ENCODE measurements around the gene MMP11. TPM values are rescaled to one million over a fixed set of nuclear protein-coding genes. Genes with fewer than 3 reads are reported as not detected.

MMP11 gene
- total and polyA plus RNA-seq, 2 of the 13 experiments (the other 11 are each of a cell fraction or from before 2014, with no cell fraction given) = 8.9 to 28.6 TPM

DNA sequence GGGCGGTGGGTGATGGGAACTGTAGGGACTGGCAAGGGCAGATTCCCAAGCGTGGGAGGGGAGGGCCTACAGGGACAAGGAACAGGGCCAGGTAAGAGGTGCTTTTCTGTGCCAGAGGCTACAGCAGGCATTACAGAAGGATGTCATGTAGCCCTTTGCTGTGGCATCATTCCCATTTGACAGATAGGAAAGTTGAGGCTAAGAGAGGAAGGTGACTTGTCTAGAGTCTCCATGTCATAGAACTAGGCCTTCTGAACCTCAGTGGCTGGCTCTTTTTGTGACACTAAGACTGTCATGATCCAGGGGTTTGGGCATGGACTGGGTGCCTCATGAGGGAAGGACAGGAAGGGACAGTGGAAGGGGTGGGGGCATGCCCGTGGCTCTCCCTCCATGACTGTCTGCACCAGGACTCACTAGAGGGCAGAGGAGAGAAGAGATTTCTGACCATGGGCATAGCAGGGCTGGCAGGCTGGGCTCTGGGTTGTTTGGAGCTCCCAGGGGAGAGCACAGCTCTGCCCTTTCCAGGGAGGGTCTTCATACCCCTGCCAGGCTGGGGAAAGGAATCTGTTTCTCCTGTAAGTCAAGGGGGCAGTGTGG lies 3.2 kb downstream of the MMP11 start:
- intact Hi-C loops (cut with micrococcal nuclease; ENCODE audit: unreplicated experiment) (no loop called here), in situ Hi-C loops (cut with HindIII; ENCODE audit: extremely low pct_ligation_motif_present, low pct_unique_long_range_greater_than_20kb) (no loop called here)
- WGBS (ENCODE audit: low lambda C conversion rate) = 67% methylated on average over 3 of the region's 3 CpGs
- H3K4me1 ChIP-seq (ENCODE audit: insufficient read depth, low read length) = peaks cover 66% of the 10 kb centered on the region
- DNase-seq (ENCODE audit: low spot score) (no peak), ATAC-seq (no peak), FAIRE-seq (no peak)
- no TSS peak for BruUV-seq (replicated peaks)
- H3K36me3 ChIP-seq (replicated peaks in 1 of 2; ENCODE audit: control insufficient read depth in 1 of 2, insufficient read depth in 2 of 2, low read length in 2 of 2) = no peaks in the 10 kb centered on the region
- no peaks in the 10 kb centered on the region for H3K9me3 ChIP-seq (ENCODE audit: low read length)
- H3K27me3 ChIP-seq (ENCODE audit: control insufficient read depth in 1 of 2, insufficient read depth in 2 of 2, low read length in 2 of 2) = no peaks in the 10 kb centered on the region; a peak in 1 of 5 replicates
- no peak overlapping the region for H3K9ac ChIP-seq (ENCODE audit: insufficient read depth, low read depth, low read length)
- H3K4me3 ChIP-seq (replicated peaks in 1 of 3; ENCODE audit: insufficient read depth in 1 of 3, low read depth in 2 of 3, low read length in 3 of 3) = no peak overlapping the region
- ChIA-PET POLR2A (interaction anchor here (1.0 to 6.6 kb wide), 6 partner anchors 9 to 138 kb away, joined by 3 to 201 read pairs (median 6); partner anchors contain the start of genes CHCHD10 and SMARCB1), CTCF (ENCODE audit: low intra/inter-chr PET ratio, low total read pairs) (no interaction called here)
- no peak overlapping the region; the same call in 1 of the 2 replicates for H3K4me2 ChIP-seq (ENCODE audit: low read depth, low read length)
- H3K79me2 ChIP-seq (ENCODE audit: insufficient read depth, low read length) = peaks cover 2% of the 10 kb centered on the region
- no peak overlapping the region for H3K27ac ChIP-seq (ENCODE audit: extremely low read length, insufficient read depth, low read length)
- no peaks in the 10 kb centered on the region for H4K20me1 ChIP-seq (ENCODE audit: insufficient read depth, low read length)
- no peak overlapping the region for H2AFZ ChIP-seq (ENCODE audit: low read length)
- TF ChIP-seq, protein P1, sequence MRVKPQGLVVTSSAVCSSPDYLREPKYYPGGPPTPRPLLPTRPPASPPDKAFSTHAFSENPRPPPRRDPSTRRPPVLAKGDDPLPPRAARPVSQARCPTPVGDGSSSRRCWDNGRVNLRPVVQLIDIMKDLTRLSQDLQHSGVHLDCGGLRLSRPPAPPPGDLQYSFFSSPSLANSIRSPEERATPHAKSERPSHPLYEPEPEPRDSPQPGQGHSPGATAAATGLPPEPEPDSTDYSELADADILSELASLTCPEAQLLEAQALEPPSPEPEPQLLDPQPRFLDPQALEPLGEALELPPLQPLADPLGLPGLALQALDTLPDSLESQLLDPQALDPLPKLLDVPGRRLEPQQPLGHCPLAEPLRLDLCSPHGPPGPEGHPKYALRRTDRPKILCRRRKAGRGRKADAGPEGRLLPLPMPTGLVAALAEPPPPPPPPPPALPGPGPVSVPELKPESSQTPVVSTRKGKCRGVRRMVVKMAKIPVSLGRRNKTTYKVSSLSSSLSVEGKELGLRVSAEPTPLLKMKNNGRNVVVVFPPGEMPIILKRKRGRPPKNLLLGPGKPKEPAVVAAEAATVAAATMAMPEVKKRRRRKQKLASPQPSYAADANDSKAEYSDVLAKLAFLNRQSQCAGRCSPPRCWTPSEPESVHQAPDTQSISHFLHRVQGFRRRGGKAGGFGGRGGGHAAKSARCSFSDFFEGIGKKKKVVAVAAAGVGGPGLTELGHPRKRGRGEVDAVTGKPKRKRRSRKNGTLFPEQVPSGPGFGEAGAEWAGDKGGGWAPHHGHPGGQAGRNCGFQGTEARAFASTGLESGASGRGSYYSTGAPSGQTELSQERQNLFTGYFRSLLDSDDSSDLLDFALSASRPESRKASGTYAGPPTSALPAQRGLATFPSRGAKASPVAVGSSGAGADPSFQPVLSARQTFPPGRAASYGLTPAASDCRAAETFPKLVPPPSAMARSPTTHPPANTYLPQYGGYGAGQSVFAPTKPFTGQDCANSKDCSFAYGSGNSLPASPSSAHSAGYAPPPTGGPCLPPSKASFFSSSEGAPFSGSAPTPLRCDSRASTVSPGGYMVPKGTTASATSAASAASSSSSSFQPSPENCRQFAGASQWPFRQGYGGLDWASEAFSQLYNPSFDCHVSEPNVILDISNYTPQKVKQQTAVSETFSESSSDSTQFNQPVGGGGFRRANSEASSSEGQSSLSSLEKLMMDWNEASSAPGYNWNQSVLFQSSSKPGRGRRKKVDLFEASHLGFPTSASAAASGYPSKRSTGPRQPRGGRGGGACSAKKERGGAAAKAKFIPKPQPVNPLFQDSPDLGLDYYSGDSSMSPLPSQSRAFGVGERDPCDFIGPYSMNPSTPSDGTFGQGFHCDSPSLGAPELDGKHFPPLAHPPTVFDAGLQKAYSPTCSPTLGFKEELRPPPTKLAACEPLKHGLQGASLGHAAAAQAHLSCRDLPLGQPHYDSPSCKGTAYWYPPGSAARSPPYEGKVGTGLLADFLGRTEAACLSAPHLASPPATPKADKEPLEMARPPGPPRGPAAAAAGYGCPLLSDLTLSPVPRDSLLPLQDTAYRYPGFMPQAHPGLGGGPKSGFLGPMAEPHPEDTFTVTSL (CRISPR knock-in tag; IDR thresholded peaks at IDR 0.05; ENCODE audit: borderline replicate concordance) = 0 out of 2 replicates have a peak, but pooled peaks have one; percentile 21
- TF ChIP-seq RXRB (CRISPR knock-in tag; IDR thresholded peaks at IDR 0.05; ENCODE audit: borderline replicate concordance) (no peak), RCOR2 (CRISPR knock-in tag; IDR thresholded peaks at IDR 0.05) (0 out of 2 replicates have a peak, but pooled peaks have one; percentile 35), KDM1A (CRISPR knock-in tag; IDR thresholded peaks at IDR 0.05) (peak; percentile 94), FOXA3 (CRISPR knock-in tag; IDR thresholded peaks at IDR 0.05) (no peak), CBX1 (IDR thresholded peaks at IDR 0.05; ENCODE audit: low read depth) (peak; percentile 47), ZNF883 (CRISPR knock-in tag; IDR thresholded peaks at IDR 0.05; ENCODE audit: not compliant biosample characterization) (no peak), STAG1 (CRISPR knock-in tag; IDR thresholded peaks at IDR 0.05) (peak; percentile 25), RFX1 (IDR thresholded peaks at IDR 0.05) (no peak), MED1 (CRISPR knock-in tag; IDR thresholded peaks at IDR 0.05) (0 out of 2 replicates have a peak, but pooled peaks have one; percentile 7), ZMYM3 (CRISPR knock-in tag; IDR thresholded peaks at IDR 0.05) (peak; percentile 94), HNRNPL (IDR thresholded peaks at IDR 0.05; ENCODE audit: low read depth, low read length) (0 out of 2 replicates have a peak, but pooled peaks have one; percentile 19), ZBTB38 (CRISPR knock-in tag; IDR thresholded peaks at IDR 0.05) (no peak), ZFX (CRISPR knock-in tag; IDR thresholded peaks at IDR 0.05; ENCODE audit: low read depth) (peak; percentile 16; the same call in 1 of the 2 replicates)
- TF ChIP-seq, protein P2, sequence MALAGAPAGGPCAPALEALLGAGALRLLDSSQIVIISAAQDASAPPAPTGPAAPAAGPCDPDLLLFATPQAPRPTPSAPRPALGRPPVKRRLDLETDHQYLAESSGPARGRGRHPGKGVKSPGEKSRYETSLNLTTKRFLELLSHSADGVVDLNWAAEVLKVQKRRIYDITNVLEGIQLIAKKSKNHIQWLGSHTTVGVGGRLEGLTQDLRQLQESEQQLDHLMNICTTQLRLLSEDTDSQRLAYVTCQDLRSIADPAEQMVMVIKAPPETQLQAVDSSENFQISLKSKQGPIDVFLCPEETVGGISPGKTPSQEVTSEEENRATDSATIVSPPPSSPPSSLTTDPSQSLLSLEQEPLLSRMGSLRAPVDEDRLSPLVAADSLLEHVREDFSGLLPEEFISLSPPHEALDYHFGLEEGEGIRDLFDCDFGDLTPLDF (CRISPR knock-in tag; IDR thresholded peaks at IDR 0.05) = no peak
- TF ChIP-seq, protein P3, sequence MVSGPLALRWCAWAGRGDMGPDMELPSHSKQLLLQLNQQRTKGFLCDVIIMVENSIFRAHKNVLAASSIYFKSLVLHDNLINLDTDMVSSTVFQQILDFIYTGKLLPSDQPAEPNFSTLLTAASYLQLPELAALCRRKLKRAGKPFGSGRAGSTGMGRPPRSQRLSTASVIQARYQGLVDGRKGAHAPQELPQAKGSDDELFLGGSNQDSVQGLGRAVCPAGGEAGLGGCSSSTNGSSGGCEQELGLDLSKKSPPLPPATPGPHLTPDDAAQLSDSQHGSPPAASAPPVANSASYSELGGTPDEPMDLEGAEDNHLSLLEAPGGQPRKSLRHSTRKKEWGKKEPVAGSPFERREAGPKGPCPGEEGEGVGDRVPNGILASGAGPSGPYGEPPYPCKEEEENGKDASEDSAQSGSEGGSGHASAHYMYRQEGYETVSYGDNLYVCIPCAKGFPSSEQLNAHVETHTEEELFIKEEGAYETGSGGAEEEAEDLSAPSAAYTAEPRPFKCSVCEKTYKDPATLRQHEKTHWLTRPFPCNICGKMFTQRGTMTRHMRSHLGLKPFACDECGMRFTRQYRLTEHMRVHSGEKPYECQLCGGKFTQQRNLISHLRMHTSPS (CRISPR knock-in tag; IDR thresholded peaks at IDR 0.05; ENCODE audit: low read depth) = peak; percentile 35; the same call in 1 of the 2 replicates
